HEK293T (cell line): ENCODE measurements around the gene STEAP1B.

ENCODE experiments used
- CTCF ChIA-PET: fragments of 350-600 bp; formaldehyde crosslinking; extraction: SDS; loops from one replicate; lab custom pipeline; 2021; ENCODE audit warnings: antibody characterized with exemption, inconsistent platforms; lab: Yijun Ruan, JAX
- POLR2A ChIA-PET: fragments of 350-600 bp; formaldehyde crosslinking; extraction: SDS; loops from one replicate; lab custom pipeline; 2020; ENCODE audit warnings: antibody characterized with exemption, inconsistent platforms; lab: Yijun Ruan, JAX
- DNase-seq: peaks from one replicate; pipeline ENCODE4 v3.0.0; 2012; ENCODE audit warnings: mixed read lengths; ENCODE audit errors: extremely low spot score
- ARNT ChIP-seq: fragments of 450-650 bp; IDR thresholded peaks from 2 replicates; pipeline ENCODE4 v1.6.1; 2017; ENCODE audit warnings: mild to moderate bottlenecking
- BHLHE40 ChIP-seq: fragments of 450-650 bp; IDR thresholded peaks from 2 replicates; pipeline ENCODE4 v1.6.1; 2016; ENCODE audit warnings: mild to moderate bottlenecking, moderate library complexity, borderline replicate concordance
- CTBP1 ChIP-seq: fragments of 450-650 bp; IDR thresholded peaks from 2 replicates; pipeline ENCODE4 v1.6.1; 2016; ENCODE audit warnings: borderline replicate concordance
- ELF4 ChIP-seq: fragments of 450-650 bp; IDR thresholded peaks from 2 replicates; pipeline ENCODE4 v1.6.1; 2017; ENCODE audit warnings: antibody characterized with exemption
- FOXA1 ChIP-seq: fragments of 450-650 bp; IDR thresholded peaks from 2 replicates; pipeline ENCODE4 v1.6.1; 2016; ENCODE audit warnings: mild to moderate bottlenecking
- FOXK2 ChIP-seq: fragments of 450-650 bp; IDR thresholded peaks from 2 replicates; pipeline ENCODE4 v1.6.1; 2016; ENCODE audit warnings: mild to moderate bottlenecking
- FOXM1 ChIP-seq: fragments of 450-650 bp; IDR thresholded peaks from 2 replicates; pipeline ENCODE4 v1.6.1; 2017; ENCODE audit warnings: mild to moderate bottlenecking, borderline replicate concordance
- HDGF ChIP-seq: fragments of 450-650 bp; IDR thresholded peaks from 2 replicates; pipeline ENCODE4 v1.6.1; 2017; ENCODE audit warnings: antibody characterized with exemption, borderline replicate concordance
- L3MBTL2 ChIP-seq: fragments of 450-650 bp; conservative IDR thresholded peaks from 2 replicates; pipeline ENCODE4 v1.6.1; 2016; ENCODE audit warnings: mild to moderate bottlenecking
- LEF1 ChIP-seq: fragments of 450-650 bp; IDR thresholded peaks from 2 replicates; pipeline ENCODE4 v1.6.1; 2017; ENCODE audit warnings: mild to moderate bottlenecking, borderline replicate concordance
- NFRKB ChIP-seq: fragments of 450-650 bp; IDR thresholded peaks from 2 replicates; pipeline ENCODE4 v1.6.1; 2016; ENCODE audit warnings: mild to moderate bottlenecking, moderate library complexity
- SP1 ChIP-seq: fragments of 450-650 bp; IDR thresholded peaks from 2 replicates; pipeline ENCODE4 v1.6.1; 2017
- SUZ12 ChIP-seq: fragments of 450-650 bp; IDR thresholded peaks from 2 replicates; pipeline ENCODE4 v1.6.1; 2016; ENCODE audit warnings: mild to moderate bottlenecking
- TARDBP ChIP-seq: fragments of 450-650 bp; IDR thresholded peaks from 2 replicates; pipeline ENCODE4 v1.6.1; 2016
- ZNF384 ChIP-seq: fragments of 450-650 bp; IDR thresholded peaks from 2 replicates; pipeline ENCODE4 v1.6.1; 2016
- TF ChIP-seq, protein P1 (sequence below): fragments of 450-650 bp; IDR thresholded peaks from 2 replicates; pipeline ENCODE4 v1.6.1; 2016

Gene STEAP1B

DNA sequence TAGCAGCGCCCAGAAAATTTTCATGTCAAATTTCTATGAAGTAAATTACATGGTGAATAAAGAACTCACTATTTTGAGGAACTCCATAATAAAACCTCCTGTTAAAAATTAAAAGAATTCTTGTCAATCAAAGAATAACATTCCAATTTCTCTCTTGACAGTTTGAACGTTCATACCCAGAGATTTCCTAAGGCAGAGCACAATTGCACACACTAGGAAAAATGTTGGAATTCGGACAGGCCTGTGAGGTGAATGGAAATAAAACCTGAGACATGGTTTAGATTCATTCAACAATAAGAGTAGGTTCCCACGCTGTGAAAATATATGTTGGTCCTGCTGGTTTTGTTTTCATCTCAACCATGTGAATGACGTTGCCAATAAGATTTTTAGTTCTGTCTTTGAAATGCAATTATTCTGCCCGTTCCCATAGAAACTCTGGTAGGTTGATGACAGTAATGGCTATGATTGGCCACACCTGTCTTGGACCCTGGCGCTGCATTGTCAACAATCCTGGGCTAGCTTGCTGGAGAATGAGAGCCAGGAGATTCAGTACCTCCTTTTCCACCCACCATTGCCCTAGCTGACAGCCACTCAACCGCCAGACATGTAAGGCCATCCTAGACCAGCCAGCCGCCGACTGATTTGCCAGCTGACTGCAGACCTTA lies 99.7 kb downstream of the STEAP1B start:
- TF ChIP-seq HDGF (no peak), ZNF384 (no peak), CTBP1 (no peak), SP1 (no peak)
- ChIA-PET POLR2A (no interaction called here), CTCF (no interaction called here)
- DNase-seq = no peak

DNA sequence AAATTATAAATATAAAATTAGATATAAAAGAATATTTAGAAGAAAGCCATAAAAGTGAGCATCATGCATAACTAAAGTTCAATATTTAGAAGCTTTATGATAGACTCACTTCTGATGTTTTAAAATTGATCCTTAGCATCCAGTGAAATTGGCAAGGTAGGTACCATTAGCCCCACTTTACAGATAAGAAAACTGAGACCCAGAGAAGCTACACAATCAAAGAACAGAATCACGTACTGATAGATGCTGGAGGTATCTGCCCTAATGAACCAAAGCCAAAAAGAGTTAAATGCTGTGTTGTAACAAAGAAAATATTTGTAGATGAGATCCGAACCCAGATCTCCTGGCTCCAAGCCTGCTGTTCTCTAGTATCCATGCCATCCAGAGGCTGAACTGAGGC lies 100.4 kb downstream of the STEAP1B start:
- CTCF ChIA-PET = no interaction called here
- TF ChIP-seq FOXA1 (no peak), FOXM1 (no peak)

DNA sequence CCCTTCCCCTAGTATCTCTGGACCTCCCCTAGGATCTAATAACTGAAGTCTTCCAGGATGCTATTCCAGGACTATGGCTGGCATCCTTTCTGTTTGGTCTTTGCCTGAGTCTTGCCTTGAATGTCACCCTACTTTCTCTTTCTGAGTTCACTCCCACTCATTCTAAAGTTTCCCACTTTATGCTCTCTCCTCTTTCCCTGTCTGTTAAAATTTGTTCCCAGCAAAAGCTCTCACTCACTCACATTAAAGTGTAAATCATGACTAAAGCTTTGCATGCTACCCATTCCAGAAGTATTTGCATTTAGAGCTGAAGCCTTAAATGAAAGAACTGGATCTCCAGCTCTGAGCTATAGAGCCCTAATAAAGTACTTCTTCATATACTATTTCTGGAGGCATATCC lies 100.9 kb downstream of the STEAP1B start:
- ChIA-PET CTCF (no interaction called here), POLR2A (no interaction called here)
- no peak for DNase-seq
- no peak for TF ChIP-seq SUZ12
- no peak for TF ChIP-seq ARNT
- no peak for TF ChIP-seq TARDBP
- no peak for TF ChIP-seq HDGF
- no peak for TF ChIP-seq FOXA1
- no peak for TF ChIP-seq SP1
- TF ChIP-seq ZNF384 = no peak
- TF ChIP-seq NFRKB = no peak
- no peak for TF ChIP-seq FOXK2
- TF ChIP-seq, protein P1, sequence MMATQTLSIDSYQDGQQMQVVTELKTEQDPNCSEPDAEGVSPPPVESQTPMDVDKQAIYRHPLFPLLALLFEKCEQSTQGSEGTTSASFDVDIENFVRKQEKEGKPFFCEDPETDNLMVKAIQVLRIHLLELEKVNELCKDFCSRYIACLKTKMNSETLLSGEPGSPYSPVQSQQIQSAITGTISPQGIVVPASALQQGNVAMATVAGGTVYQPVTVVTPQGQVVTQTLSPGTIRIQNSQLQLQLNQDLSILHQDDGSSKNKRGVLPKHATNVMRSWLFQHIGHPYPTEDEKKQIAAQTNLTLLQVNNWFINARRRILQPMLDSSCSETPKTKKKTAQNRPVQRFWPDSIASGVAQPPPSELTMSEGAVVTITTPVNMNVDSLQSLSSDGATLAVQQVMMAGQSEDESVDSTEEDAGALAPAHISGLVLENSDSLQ = no peak
- no peak for TF ChIP-seq L3MBTL2
- TF ChIP-seq FOXM1 = no peak
- TF ChIP-seq ELF4 = no peak

More for the DNA sequence above, 100.4 kb downstream of the STEAP1B start:
- DNase-seq = no peak
- POLR2A ChIA-PET = no interaction called here

DNA sequence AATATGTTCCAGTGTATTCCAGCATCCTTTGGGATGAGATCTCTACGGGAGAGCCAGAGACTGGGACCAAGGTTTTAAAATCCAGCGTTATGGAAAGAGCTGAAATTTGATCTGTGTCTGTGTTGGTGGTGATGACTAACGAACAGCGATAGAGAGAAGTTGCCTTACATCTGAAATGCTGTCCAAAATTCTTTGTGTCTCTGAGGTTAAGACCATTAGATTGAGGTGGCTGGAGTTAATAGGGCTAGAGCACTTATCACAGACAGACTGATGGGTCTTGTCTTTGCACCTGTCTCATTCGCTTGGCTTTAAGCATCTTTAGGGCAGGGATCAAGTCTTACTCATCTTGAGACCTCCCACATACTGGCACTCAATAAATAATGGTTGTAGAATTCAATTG lies 102.0 kb downstream of the STEAP1B start:
- TF ChIP-seq NFRKB (no peak), FOXA1 (no peak), SUZ12 (no peak), ELF4 (no peak), HDGF (no peak), FOXM1 (no peak)
- ChIA-PET CTCF (no interaction called here), POLR2A (no interaction called here)
- no peak for DNase-seq

DNA sequence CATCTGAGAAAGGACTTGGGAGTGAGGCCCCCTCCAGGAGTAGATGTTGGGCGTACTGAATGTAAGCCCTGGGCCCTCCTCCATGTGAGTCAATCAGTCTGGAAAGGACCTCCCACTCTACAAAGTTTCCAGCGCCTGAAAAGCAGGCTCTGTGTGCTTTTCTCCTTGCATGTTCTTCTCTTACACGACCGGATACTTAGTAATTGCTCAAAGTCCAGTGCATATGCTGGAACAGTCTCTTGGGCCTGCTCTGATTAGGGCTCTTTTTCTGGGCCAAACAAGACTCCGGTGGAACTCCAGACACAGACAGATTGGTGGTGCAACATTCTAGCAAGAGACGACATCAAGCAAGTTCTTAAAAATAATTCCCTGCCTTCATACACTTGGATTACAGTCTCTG lies 104.8 kb downstream of the STEAP1B start:
- no peak for DNase-seq
- POLR2A ChIA-PET = no interaction called here
- TF ChIP-seq FOXK2 = no peak
- CTCF ChIA-PET = no interaction called here

DNA sequence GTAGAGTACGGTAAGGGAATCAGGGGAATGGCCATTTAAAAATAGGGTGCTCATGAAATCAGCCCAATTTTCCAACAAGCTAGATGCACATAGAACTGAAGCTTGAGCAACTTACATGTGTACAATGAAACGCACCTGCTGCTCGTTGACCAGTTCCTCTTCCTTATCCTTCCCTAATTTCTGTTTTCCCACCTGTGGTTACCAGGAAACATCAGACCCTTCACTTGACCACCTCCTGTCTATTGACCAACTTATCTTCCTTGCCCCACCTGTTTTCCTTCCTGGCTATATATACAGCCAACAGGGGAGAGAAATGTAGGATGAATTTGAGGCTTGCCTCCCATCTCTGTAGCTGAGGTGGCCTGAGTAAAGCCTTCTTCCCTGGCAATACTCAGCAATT lies 105.2 kb downstream of the STEAP1B start:
- no peak for DNase-seq
- ChIA-PET CTCF (no interaction called here), POLR2A (no interaction called here)
- TF ChIP-seq BHLHE40 (no peak), HDGF (no peak), FOXK2 (no peak), L3MBTL2 (no peak)
- TF ChIP-seq, protein P1 = no peak

DNA sequence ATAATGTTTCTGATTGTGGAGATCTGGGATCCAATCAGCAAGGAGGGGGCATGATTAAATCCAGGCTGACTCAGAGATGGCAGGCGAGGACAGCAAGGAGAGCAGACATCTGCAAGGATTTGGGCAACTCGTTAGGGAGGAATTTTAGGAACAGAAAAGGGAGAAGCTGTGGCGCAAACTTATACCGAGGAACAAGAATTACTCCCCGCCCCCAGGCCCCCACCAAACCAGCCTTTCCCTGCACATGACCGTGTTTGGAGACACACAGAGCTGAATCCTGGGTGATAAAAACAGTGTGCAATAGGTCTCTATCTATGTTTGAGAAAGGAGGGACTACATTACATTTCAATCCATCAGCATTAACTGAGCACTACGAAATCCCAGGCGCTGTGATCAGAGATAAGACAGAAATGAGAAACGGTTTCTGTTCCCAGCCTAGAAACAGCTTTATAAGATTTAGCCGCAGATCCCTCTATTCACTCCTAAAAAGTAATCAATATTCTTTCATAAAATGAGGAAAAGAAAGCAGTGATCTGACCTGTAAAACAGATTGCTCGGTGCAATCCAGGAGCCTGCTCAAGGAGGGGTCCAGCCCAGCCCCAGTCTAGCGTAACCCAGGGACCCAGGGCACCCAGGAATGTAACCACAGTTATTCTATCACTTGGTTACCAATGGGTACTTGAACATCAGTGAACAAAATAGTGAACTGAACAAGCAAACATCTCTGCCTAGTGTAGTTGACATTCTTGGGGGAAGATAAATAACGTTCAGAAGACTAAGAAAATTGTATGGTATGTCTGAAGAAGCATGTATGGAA lies 105.9 kb downstream of the STEAP1B start:
- TF ChIP-seq HDGF (no peak), ARNT (no peak), LEF1 (no peak), CTBP1 (no peak), ZNF384 (no peak), FOXA1 (no peak)
- DNase-seq = no peak
- POLR2A ChIA-PET = no interaction called here
- CTCF ChIA-PET = no interaction called here

DNA sequence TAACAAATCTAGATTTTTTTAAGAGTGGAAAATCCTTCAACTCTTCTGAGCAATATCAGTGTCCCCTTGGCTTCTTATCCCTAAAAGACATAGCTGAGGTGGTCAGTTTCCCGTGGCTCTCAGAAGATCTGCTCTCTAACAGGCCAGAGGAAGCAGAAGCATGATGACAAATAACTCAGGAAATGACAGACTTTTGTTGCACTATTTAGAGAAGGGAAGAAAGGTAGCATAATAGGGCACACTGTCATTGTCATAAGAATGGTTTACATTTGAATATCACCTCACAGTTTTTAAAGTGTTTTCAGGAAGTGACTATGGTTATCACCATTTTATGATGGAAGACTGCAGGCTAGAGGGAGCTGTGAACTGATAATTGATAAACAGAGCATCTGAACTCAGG lies 109.5 kb downstream of the STEAP1B start:
- DNase-seq = no peak
- ChIA-PET CTCF (interaction anchor here (0.6 kb wide), 1 partner anchor 8 kb away, joined by 4 read pairs; no protein-coding TSS in a partner anchor), POLR2A (no interaction called here)
- TF ChIP-seq NFRKB = no peak
- no peak for TF ChIP-seq SUZ12
- no peak for TF ChIP-seq ARNT
- TF ChIP-seq HDGF = no peak
- no peak for TF ChIP-seq FOXA1
- TF ChIP-seq BHLHE40 = no peak
- no peak for TF ChIP-seq LEF1
- TF ChIP-seq, protein P1 = no peak
- no peak for TF ChIP-seq L3MBTL2
- TF ChIP-seq ZNF384 = no peak
- no peak for TF ChIP-seq FOXK2
